GM19467 (cell line): ENCODE measurements around the gene MINK1.

ENCODE experiments used
- ATAC-seq: cut with Tn5 transposase; IDR thresholded peaks from one replicate; pipeline ENCODE4 v1.9.1; 2021; ENCODE audit warnings: mild to moderate bottlenecking, moderate library complexity; ENCODE audit not compliant: unreplicated experiment

The MINK1 gene

GRCh38 chr17:4833178-4833940 is at the start of gene MINK1:
Gene MINK1 (plus strand): TSS chr17:4833340. CDS start chr17:4833584, 244 bp downstream.
- ATAC-seq, result peak; percentile 91

GRCh38 chr17:4785311-4786105 is 47.6 kb upstream of the MINK1 start:
- ATAC-seq, result no peak

- ATAC-seq, result no peak
These were observed 47.0 kb upstream of the MINK1 start, which contains the start of gene VMO1 for GRCh38 chr17:4786106-4786511. Gene VMO1 (minus strand): TSS chr17:4786364. CDS start chr17:4786352, 12 bp downstream.

GRCh38 chr17:4786516-4786915 is 46.6 kb upstream of the MINK1 start:
- ATAC-seq, result no peak

GRCh38 chr17:4788159-4788806 is 44.9 kb upstream of the MINK1 start:
- ATAC-seq, result no peak

GRCh38 chr17:4788807-4789700 is 44.1 kb upstream of the MINK1 start, which contains the start of gene GLTPD2:
Gene GLTPD2 (plus strand): TSS chr17:4788964. CDS start chr17:4789012, 48 bp downstream.
- ATAC-seq, result peak; percentile 7

GRCh38 chr17:4789701-4789950 is 43.5 kb upstream of the MINK1 start:
- ATAC-seq, result no peak

- ATAC-seq, result peak; percentile 79
These were observed 43.0 kb upstream of the MINK1 start for GRCh38 chr17:4789951-4790704.

- ATAC-seq, result no peak
These were observed 42.4 kb upstream of the MINK1 start for GRCh38 chr17:4790705-4791088.

GRCh38 chr17:4795168-4795567 is 38.0 kb upstream of the MINK1 start:
- ATAC-seq, result no peak

GRCh38 chr17:4796552-4796920 is 36.6 kb upstream of the MINK1 start:
- ATAC-seq, result no peak

GRCh38 chr17:4800462-4801196 is 32.5 kb upstream of the MINK1 start:
- no peak for ATAC-seq

GRCh38 chr17:4802228-4802627 is 30.9 kb upstream of the MINK1 start, which contains the start of gene C17orf114:
Gene C17orf114 (minus strand): TSS chr17:4802328.
- ATAC-seq, result no peak

GRCh38 chr17:4806456-4806776 is 26.7 kb upstream of the MINK1 start:
- ATAC-seq, result no peak

GRCh38 chr17:4806777-4807604 is 26.1 kb upstream of the MINK1 start, which contains the start of gene PLD2:
Gene PLD2 (plus strand): TSS chr17:4807152. CDS start chr17:4807773, 621 bp downstream.
- peak; percentile 94 for ATAC-seq

- ATAC-seq, result no peak
These were observed 25.3 kb upstream of the MINK1 start for GRCh38 chr17:4807605-4808377.

- no peak for ATAC-seq
These were observed 24.8 kb upstream of the MINK1 start for GRCh38 chr17:4808378-4808767.
